K562 (cell line): ENCODE results near the gene NEK3. TPM values are rescaled to one million over a fixed set of nuclear protein-coding genes. Genes with fewer than 3 reads are reported as not detected.

Experiments
- ATAC-seq: fragments of 200-7000 bp; cut with Tn5 transposase; 3 replicates; pipeline ENCODE4 v1.9.1; 2020; ENCODE audit warnings: moderate library complexity
- BruUV-seq: library from RNA; stranded (reverse); fragments of 400-500 nt; replicated peaks from 2 replicates; lab custom pipeline; 2021; lab: Mats Ljungman, UMichigan
- CTCF ChIA-PET: fragments of 300-600 bp; formaldehyde crosslinking; extraction: SDS; loops from one replicate; lab custom pipeline; 2021; ENCODE audit warnings: low intra/inter-chr PET ratio; lab: Yijun Ruan, JAX
- POLR2A ChIA-PET: fragments of 300-600, 350-650 bp; sonication (Branson Sonifier 250); formaldehyde crosslinking; extraction: SDS; loops from one replicate; lab custom pipeline; 2021; ENCODE audit warnings: antibody characterized with exemption, inconsistent platforms; lab: Yijun Ruan, JAX
- DNase-seq, 4 experiments: peaks; one replicate each; pipeline versions ENCODE4 v3.0.0 to v3.0.0-alpha.2; 2011 to 2018; ENCODE audit warnings: low spot score in 3 of 4, mixed read lengths in 3 of 4; ENCODE audit errors: extremely low read depth in 1 of 4
- FAIRE-seq: peaks from 2 replicates; lab custom pipeline; 2011; peaks lifted over from hg19 to GRCh38; lab: Jason Lieb, UNC
- H2AFZ ChIP-seq: 2 replicates; pipeline ENCODE4 v1.6.0; 2011; ENCODE audit warnings: low read depth, low read length, control low read depth, inconsistent platforms
- H3K27ac ChIP-seq: fragments of 200-600 bp; 3 replicates; pipeline ENCODE4 v1.8.0; 2011; ENCODE audit warnings: low read depth, mild to moderate bottlenecking, control low read depth, inconsistent platforms, low read length, moderate library complexity, mixed read lengths; ENCODE audit errors: extremely low read depth
- H3K27me3 ChIP-seq, 2 experiments: fragments of 300-600 bp in 1 of 2; 2 replicates in 1 of 2; 3 replicates in 1 of 2; pipeline versions ENCODE4 v1.6.0 to v1.8.0; 2011; ENCODE audit warnings: inconsistent platforms in 2 of 2, low read length in 2 of 2, mild to moderate bottlenecking in 1 of 2, mixed read lengths in 1 of 2, moderate library complexity in 1 of 2; ENCODE audit not compliant: control insufficient read depth in 2 of 2, insufficient read depth in 2 of 2
- H3K36me3 ChIP-seq: fragments of 300-600 bp; 3 replicates; pipeline ENCODE4 v1.8.0; 2011; ENCODE audit warnings: mild to moderate bottlenecking, low read length, inconsistent platforms; ENCODE audit not compliant: control insufficient read depth, insufficient read depth
- H3K4me1 ChIP-seq, 2 experiments: fragments of 200-600 bp in 1 of 2; replicated peaks in 1 of 2; 2 replicates in 1 of 2; 3 replicates in 1 of 2; pipeline versions ENCODE4 v1.5.1 to v1.8.0; 2011; ENCODE audit warnings: inconsistent platforms in 2 of 2, low read length in 2 of 2, mild to moderate bottlenecking in 1 of 2, mixed read lengths in 1 of 2, moderate library complexity in 1 of 2; ENCODE audit not compliant: control insufficient read depth in 2 of 2, insufficient read depth in 2 of 2
- H3K4me2 ChIP-seq: 2 replicates; pipeline ENCODE4 v1.6.1; 2011; ENCODE audit warnings: low read length, control low read depth, inconsistent platforms, mixed read lengths; ENCODE audit not compliant: insufficient read depth
- H3K4me3 ChIP-seq: fragments of 200-600 bp; sonication (generic), shearing (Covaris generic); 2 replicates; pipeline ENCODE4 v1.5.1; 2016; ENCODE audit warnings: control low read depth, inconsistent platforms
- H3K79me2 ChIP-seq: fragments of 200-600 bp; 3 replicates; pipeline ENCODE4 v1.8.0; 2011; ENCODE audit warnings: low read length, inconsistent platforms; ENCODE audit not compliant: control insufficient read depth, insufficient read depth
- H3K9ac ChIP-seq, 2 experiments: 2 replicates each; pipeline versions ENCODE4 v1.6.0 to v1.6.1; 2011; ENCODE audit warnings: low read depth in 2 of 2, low read length in 2 of 2, control low read depth in 1 of 2, inconsistent platforms in 1 of 2, mild to moderate bottlenecking in 1 of 2, mixed read lengths in 1 of 2; ENCODE audit not compliant: insufficient read depth in 1 of 2
- H3K9me1 ChIP-seq: one replicate; pipeline ENCODE4 v1.6.0; 2011; ENCODE audit warnings: inconsistent platforms, mild to moderate bottlenecking, low read length, moderate library complexity; ENCODE audit not compliant: control insufficient read depth, insufficient read depth
- H3K9me3 ChIP-seq: replicated peaks from 2 replicates; pipeline ENCODE4 v1.5.1; 2011; ENCODE audit warnings: low read depth, low read length, inconsistent platforms; ENCODE audit not compliant: control insufficient read depth, insufficient read depth
- H4K20me1 ChIP-seq: replicated peaks from 2 replicates; pipeline ENCODE4 v1.6.1; 2011; ENCODE audit warnings: low read length, inconsistent platforms, mixed read lengths; ENCODE audit not compliant: control insufficient read depth, insufficient read depth
- BCL6 ChIP-seq: fragments of 250-450 bp; sonication (Bioruptor Pico); IDR thresholded peaks from 2 replicates; pipeline ENCODE4 v1.4.0; 2020
- CBX3 ChIP-seq, 2 experiments: IDR thresholded peaks; 1 replicate in 1 of 2; 2 replicates in 1 of 2; pipeline ENCODE4 v1.6.1; 2012; ENCODE audit warnings: inconsistent platforms in 2 of 2, low read length in 2 of 2, borderline replicate concordance in 1 of 2, control low read depth in 1 of 2
- EP400 ChIP-seq: fragments of 450-650 bp; IDR thresholded peaks from 2 replicates; pipeline ENCODE4 v1.6.1; 2017; ENCODE audit warnings: antibody characterized with exemption, mild to moderate bottlenecking, moderate library complexity
- GABPA ChIP-seq: fragments of 200-800 bp; sonication (Bioruptor generic); conservative IDR thresholded peaks from 2 replicates; pipeline ENCODE4 v1.6.1; 2016; ENCODE audit warnings: low read depth, missing genetic modification characterization, missing compliant biosample characterization
- MAFK ChIP-seq: IDR thresholded peaks from 2 replicates; pipeline ENCODE4 v1.6.1; 2011; ENCODE audit warnings: low read length, improper control_type of control experiment
- MAZ ChIP-seq, 2 experiments: fragments of 450-650 bp in 1 of 2; sonication (generic) in 1 of 2; formaldehyde crosslinking; IDR thresholded peaks in 1 of 2; conservative IDR thresholded peaks in 1 of 2; 2 replicates each; pipeline versions ENCODE4 v1.4.0 to v1.5.0; 2020; ENCODE audit warnings: mild to moderate bottlenecking in 1 of 2, missing genetic modification reagents in 1 of 2
- NFIX ChIP-seq: fragments of 250-450 bp; sonication (Bioruptor Pico); IDR thresholded peaks from 2 replicates; pipeline ENCODE4 v1.4.0; 2020; ENCODE audit warnings: low read depth, mild to moderate bottlenecking, moderate library complexity
- REST ChIP-seq, 2 experiments: fragments of 450-650 bp; formaldehyde crosslinking in 1 of 2; IDR thresholded peaks; 2 replicates each; pipeline versions ENCODE4 v1.4.0 to v1.6.1; 2014 to 2020; ENCODE audit warnings: mild to moderate bottlenecking in 2 of 2, borderline replicate concordance in 1 of 2, low read depth in 1 of 2
- SREBF1 ChIP-seq: fragments of 150-350 bp; IDR thresholded peaks from 2 replicates; pipeline ENCODE4 v1.6.1; 2014; ENCODE audit warnings: antibody characterized with exemption, low read depth, low read length, borderline replicate concordance
- TEAD4 ChIP-seq, 2 experiments: sonication (generic) in 1 of 2; formaldehyde crosslinking in 1 of 2; IDR thresholded peaks; 2 replicates each; pipeline versions ENCODE4 v1.6.1 to v1.8.0; 2012 to 2022; ENCODE audit warnings: borderline replicate concordance in 1 of 2, inconsistent platforms in 1 of 2, low read length in 1 of 2, mild to moderate bottlenecking in 1 of 2, missing genetic modification reagents in 1 of 2
- WGBS: fragments of 100-300 bp; shearing (Covaris generic); methylation state at CpG from one replicate; pipeline ENCODE4 v1.1.6; 2016; ENCODE audit warnings: low coverage, mixed read lengths; ENCODE audit not compliant: insufficient coverage; ENCODE audit errors: missing lambda C conversion rate; 5-methylcytosine and 5-hydroxymethylcytosine counted together
- in situ Hi-C: fragments of 300-500 bp; cut with MboI; formaldehyde crosslinking; loops from 4 replicates; pipeline ENCODE4 v1.15.0; 2018; ENCODE audit warnings: inconsistent platforms, mixed read lengths
- intact Hi-C: fragments of 100-400 bp; cut with micrococcal nuclease; formaldehyde crosslinking; loops from 2 replicates; pipeline ENCODE4 v1.14.2; 2022
- polyA plus RNA-seq, 8 experiments: library from polyadenylated mRNA; depleted of rRNA in 4 of 8; stranded (reverse) in 5 of 8; unstranded in 3 of 8; fragments of >200 nt; fragmentation: Nextera tagmentation in 2 of 8; fragmentation: Illumina TruSeq in 1 of 8; extraction: Ambion mirVana in 2 of 8; extraction: Trizol in 1 of 8; gene quantifications; 2 replicates each; pipeline versions ENCODE4 v1.2.1 to v1.2.3, GENCODE V29; 2011 to 2014; ENCODE audit warnings: inconsistent platforms in 1 of 8, missing spikeins in 1 of 8
- total RNA-seq, 7 experiments: library from RNA; depleted of rRNA in 6 of 7; stranded (reverse); fragments of >200 nt in 6 of 7; fragmentation: Illumina TruSeq in 2 of 7; extraction: Trizol in 2 of 7; gene quantifications; 2 replicates each; pipeline versions ENCODE4 v1.2.1 to v1.2.3, GENCODE V29; 2011 to 2021; ENCODE audit warnings: low replicate concordance in 1 of 7

NEK3 gene
- total and polyA plus RNA-seq, 9 of the 15 experiments (the other 6 are each of a cell fraction or from before 2014, with no cell fraction given) = 6.2 to 11.0 (median 9.3) TPM

GRCh38 chr13:52127783-52128702 lies 31.4 kb downstream of the NEK3 start:
- intact Hi-C loops = loop anchor here (1.0 to 5.0 kb wide), 7 partner anchors 57 to 313 kb away; partner anchors contain the start of gene TMEM272
- Histone ChIP-seq H3K9me3 (no peaks in the 10 kb centered on the region), H3K4me1 (peaks cover 22% of the 10 kb centered on the region in 2 experiments; a peak in 4 of 5 replicates), H3K4me2 (peak overlapping the region; percentile 82), H2AFZ (peak overlapping the region; percentile 88), H3K27ac (no peak overlapping the region), H4K20me1 (no peaks in the 10 kb centered on the region), H3K9me1 (no peaks in the 10 kb centered on the region), H3K79me2 (no peaks in the 10 kb centered on the region), H3K9ac (peak overlapping the region; percentile 41 to 83), H3K27me3 (no peaks in the 10 kb centered on the region), H3K36me3 (no peaks in the 10 kb centered on the region), H3K4me3 (peak overlapping the region; percentile 64)
- POLR2A ChIA-PET = interaction anchor here (0.6 to 1.0 kb wide), 2 partner anchors 202 to 312 kb away, joined by 3 read pairs; no protein-coding TSS in a partner anchor
- FAIRE-seq (peak; percentile 86), DNase-seq (peak; percentile 63 to 78 (median 70)), ATAC-seq (peak; percentile 85)
- CTCF ChIA-PET = interaction anchor here (0.6 to 3.3 kb wide), 7 partner anchors 13 to 323 kb away, joined by 3 to 27 read pairs (median 4); partner anchors contain the start of gene VPS36
- TSS peak; percentile 48 for BruUV-seq
- in situ Hi-C loops = loop anchor here (5.0 to 25.0 kb wide), 5 partner anchors 121 to 991 kb away; no protein-coding TSS in a partner anchor
- WGBS = 5% methylated on average over 32 of the region's 33 CpGs
- TF ChIP-seq EP400 (0 out of 2 replicates have a peak, but pooled peaks have one; percentile 28), TEAD4 (IDR thresholded peaks at IDR 0.05; ENCODE audit: low read length) (0 out of 2 replicates have a peak, but pooled peaks have one; percentile 22), TEAD4 (CRISPR knock-in tag; IDR thresholded peaks at IDR 0.05; ENCODE audit: borderline replicate concordance) (no peak), SREBF1 (no peak), BCL6 (CRISPR knock-in tag) (no peak), NFIX (CRISPR knock-in tag) (no peak), MAFK (no peak), REST (IDR thresholded peaks at IDR 0.05; ENCODE audit: borderline replicate concordance) (peak; percentile 80; the same call in 1 of the 2 replicates), REST (CRISPR knock-in tag; IDR thresholded peaks at IDR 0.05; ENCODE audit: low read depth) (no peak), CBX3 (IDR thresholded peaks at IDR 0.05; ENCODE audit: borderline replicate concordance in 1 of 2, low read length in 2 of 2) (peak in 1 of 2 experiments; percentile 54; a peak in 1 of 3 replicates), GABPA (0 out of 2 replicates have a peak, but pooled peaks have one; percentile 12), MAZ (CRISPR knock-in tag; conservative IDR thresholded peaks at IDR 0.05 in 1 of 2, IDR thresholded peaks at IDR 0.05 in 1 of 2) (peak in 1 of 2 experiments; percentile 72; a peak in 2 of 4 replicates)
